Ovary (tissue), 9 donors: ENCODE measurements around the gene SLC9B1. TPM values are rescaled to one million over a fixed set of nuclear protein-coding genes. Genes with fewer than 3 reads are reported as not detected.

ENCODE experiments used
- DNase-seq, 5 donors: peaks; one replicate each; pipeline ENCODE4 v3.0.0-alpha.2; 2019 to 2020
- H3K27ac ChIP-seq, 2 donors: fragments of 200-600 bp; one replicate each; pipeline versions ENCODE4 v1.5.1 to v1.8.0; 2019 to 2022
- H3K27me3 ChIP-seq: fragments of 200-600 bp; one replicate; pipeline ENCODE4 v1.8.0; 2022
- H3K36me3 ChIP-seq: fragments of 200-600 bp; sonication (generic); one replicate; pipeline ENCODE4 v1.5.1; 2019
- H3K4me1 ChIP-seq: one replicate; pipeline ENCODE4 v1.8.1; 2013; ENCODE audit warnings: mild to moderate bottlenecking, moderate library complexity; ENCODE audit not compliant: insufficient read depth
- H3K4me3 ChIP-seq: fragments of 200-600 bp; sonication (generic); one replicate; pipeline ENCODE4 v1.5.1; 2017
- H3K9me3 ChIP-seq, 2 donors: fragments of 200-600 bp in 1 of 2; sonication (generic) in 1 of 2; one replicate each; pipeline versions ENCODE4 v1.5.1 to v1.8.1; 2013 to 2019; ENCODE audit warnings: mild to moderate bottlenecking in 1 of 2, moderate library complexity in 1 of 2
- CTCF ChIP-seq, 3 donors: fragments of 450-650 bp in 2 of 3; fragments of 200-600 bp in 1 of 3; IDR thresholded peaks; one replicate each; pipeline versions ENCODE4 v1.5.1 to v1.8.0; 2016 to 2022; ENCODE audit warnings: antibody characterized with exemption in 3 of 3, mild to moderate bottlenecking in 1 of 3
- EP300 ChIP-seq: sonication (generic); formaldehyde crosslinking; IDR thresholded peaks from one replicate; pipeline ENCODE4 v1.6.1; 2017; ENCODE audit warnings: antibody characterized with exemption
- POLR2A ChIP-seq: fragments of 450-650 bp; IDR thresholded peaks from one replicate; pipeline ENCODE4 v1.6.1; 2017; ENCODE audit warnings: antibody characterized with exemption, mild to moderate bottlenecking, moderate library complexity
- WGBS, 3 donors: extraction: QIAGEN DNeasy Blood & Tissue Kit in 1 of 3; methylation state at CpG; one replicate each; pipeline versions ENCODE4 v1.1.5 to v1.1.7; 2013 to 2017; 5-methylcytosine and 5-hydroxymethylcytosine counted together
- intact Hi-C, 4 donors: fragments of 100-400 bp; cut with DNase I; formaldehyde crosslinking; loops; one replicate each; pipeline versions ENCODE4 v1.11.0 to v1.15.1; 2022 to 2023
- polyA plus RNA-seq, 2 donors: library from polyadenylated mRNA; stranded (reverse); fragments of 200-250 nt in 1 of 2; fragments of 350-450 nt in 1 of 2; fragmentation: Illumina TruSeq in 1 of 2; extraction: RNeasy Lipid Tissue Mini Kit (QIAGEN cat#74804) in 1 of 2; gene quantifications; one replicate each; pipeline ENCODE4 v1.2.3, GENCODE V29; 2013 to 2014
- total RNA-seq, 7 donors: library from RNA; depleted of rRNA in 2 of 7; stranded (reverse); fragments of >200 nt in 2 of 7; fragmentation: NEBNext Ultra II Directional in 3 of 7; extraction: Animal tissue kit (Norgen Biotek cat#: 25700) in 3 of 7; gene quantifications; one replicate each; pipeline versions ENCODE4 v1.1.0 to v1.2.4, GENCODE V29; 2016 to 2023
- donor health status: DM: no; HTN: no; CAD: no; lungs with moderate emphysema.
- donor health status: DM: no; HTN: no; CAD: no.
- donor health status: Bipolar disorder and iron deficiency.
- donor health status: DM: yes; HTN: yes; CAD: no.
- donor health status: DM: no; HTN: no; CAD: no.
- donor health status: DM: yes; HTN: yes; CAD: no.

The SLC9B1 gene
- total and polyA plus RNA-seq, 9 donors = 0.83 to 3.8 (median 2.0) TPM

- no peak for DNase-seq
- WGBS, 3 donors = 90 to 94% (median 93%) methylated on average over 3 of the region's 3 CpGs
Observed at GRCh38 chr4:103024996-103025395, 5.5 kb upstream of the SLC9B1 start.

GRCh38 chr4:103021120-103021519, 1.6 kb upstream of the SLC9B1 start:
- Histone ChIP-seq H3K27me3 (no peaks in the 10 kb centered on the region), H3K4me3 (no peak overlapping the region), H3K36me3 (no peaks in the 10 kb centered on the region), H3K27ac (no peak overlapping the region), H3K9me3 (no peaks in the 10 kb centered on the region), H3K4me1 (peaks cover 2% of the 10 kb centered on the region)
- no peak for DNase-seq
- WGBS, 3 donors = 93 to 98% (median 95%) methylated on average over 2 of the region's 2 CpGs
- TF ChIP-seq CTCF (IDR thresholded peaks at IDR 0.05) (no peak), EP300 (no peak), POLR2A (no peak)
- intact Hi-C loops = no loop called here

More at GRCh38 chr4:103024996-103025395, 5.5 kb upstream of the SLC9B1 start:
- no peaks in the 10 kb centered on the region for H3K27me3 ChIP-seq
- no peaks in the 10 kb centered on the region for H3K9me3 ChIP-seq
- H3K36me3 ChIP-seq = no peaks in the 10 kb centered on the region
- no peak overlapping the region for H3K27ac ChIP-seq
- no peak overlapping the region for H3K4me3 ChIP-seq
- intact Hi-C loops = no loop called here
- H3K4me1 ChIP-seq = no peaks in the 10 kb centered on the region
- TF ChIP-seq EP300 (no peak), POLR2A (no peak), CTCF (IDR thresholded peaks at IDR 0.05) (no peak)

GRCh38 chr4:103018391-103019307, 856 bp downstream of the SLC9B1 start:
- Histone ChIP-seq H3K4me3 (peak overlapping the region; percentile 50), H3K36me3 (no peaks in the 10 kb centered on the region), H3K27ac (peak overlapping the region; percentile 71 to 90), H3K4me1 (peaks cover 2% of the 10 kb centered on the region), H3K9me3 (no peaks in the 10 kb centered on the region), H3K27me3 (no peaks in the 10 kb centered on the region)
- TF ChIP-seq POLR2A (no peak), EP300 (no peak), CTCF (IDR thresholded peaks at IDR 0.05) (no peak)
- intact Hi-C loops = loop anchor here (10.0 kb wide), 3 partner anchors 394 to 574 kb away; no protein-coding TSS in a partner anchor
- peak; percentile 41 to 65 (median 51) for DNase-seq
- 35 to 38% (median 36%) methylated on average over 8 of the region's 8 CpGs for WGBS, 3 donors

GRCh38 chr4:103012551-103012950, 7.0 kb downstream of the SLC9B1 start:
- Histone ChIP-seq H3K27me3 (no peaks in the 10 kb centered on the region), H3K27ac (peak overlapping the region in 1 of 2 donors; percentile 63), H3K4me1 (peaks cover 5% of the 10 kb centered on the region), H3K36me3 (no peaks in the 10 kb centered on the region), H3K4me3 (no peak overlapping the region), H3K9me3 (no peaks in the 10 kb centered on the region)
- intact Hi-C loops = loop anchor here (10.0 kb wide), 3 partner anchors 388 to 568 kb away; no protein-coding TSS in a partner anchor
- TF ChIP-seq POLR2A (no peak), CTCF (IDR thresholded peaks at IDR 0.05) (no peak), EP300 (no peak)
- no peak for DNase-seq
